Liver (tissue), 9 donors: ENCODE measurements around the gene TBC1D4. TPM values are rescaled to one million over a fixed set of nuclear protein-coding genes. Genes with fewer than 3 reads are reported as not detected.

Source experiments
- DNase-seq: peaks from one replicate; pipeline ENCODE4 v3.0.0-alpha.2; 2017; ENCODE audit warnings: low spot score
- H3K27ac ChIP-seq, 2 donors: one replicate each; pipeline ENCODE4 v1.7.0; 2013; ENCODE audit warnings: inconsistent platforms in 2 of 2, low read length in 2 of 2, control low read depth in 1 of 2, low read depth in 1 of 2, mild to moderate bottlenecking in 1 of 2
- H3K27me3 ChIP-seq, 4 donors: one replicate each; pipeline versions ENCODE4 v1.6.1 to v1.7.0; 2013; ENCODE audit warnings: low read length in 3 of 4, inconsistent platforms in 1 of 4, mild to moderate bottlenecking in 1 of 4, moderate library complexity in 1 of 4; ENCODE audit not compliant: control insufficient read depth in 4 of 4, insufficient read depth in 4 of 4
- H3K36me3 ChIP-seq, 4 donors: one replicate each; pipeline versions ENCODE4 v1.6.1 to v1.7.0; 2013; ENCODE audit warnings: low read length in 3 of 4, mild to moderate bottlenecking in 3 of 4, low read depth in 1 of 4, moderate library complexity in 1 of 4; ENCODE audit not compliant: control insufficient read depth in 4 of 4, insufficient read depth in 3 of 4
- H3K4me1 ChIP-seq, 4 donors: one replicate each; pipeline versions ENCODE4 v1.6.1 to v1.7.0; 2013; ENCODE audit warnings: low read length in 3 of 4, mild to moderate bottlenecking in 3 of 4, moderate library complexity in 1 of 4; ENCODE audit not compliant: control insufficient read depth in 4 of 4, insufficient read depth in 4 of 4
- H3K4me3 ChIP-seq, 3 donors: one replicate each; pipeline versions ENCODE4 v1.6.1 to v1.7.0; 2013; ENCODE audit warnings: low read length in 3 of 3, control low read depth in 1 of 3, low read depth in 1 of 3, mild to moderate bottlenecking in 1 of 3
- H3K9ac ChIP-seq, 2 donors: one replicate each; pipeline ENCODE4 v1.7.0; 2013; ENCODE audit warnings: low read length in 2 of 2, mild to moderate bottlenecking in 2 of 2, moderate library complexity in 2 of 2, control low read depth in 1 of 2, low read depth in 1 of 2
- H3K9me3 ChIP-seq, 4 donors: one replicate each; pipeline versions ENCODE4 v1.6.1 to v1.7.0; 2013; ENCODE audit warnings: low read length in 3 of 4; ENCODE audit not compliant: control insufficient read depth in 4 of 4
- ATF3 ChIP-seq: IDR thresholded peaks from 2 replicates; pipeline ENCODE4 v1.6.1; 2016; ENCODE audit warnings: antibody characterized with exemption
- CTCF ChIP-seq: fragments of 150-350 bp; IDR thresholded peaks from 2 replicates; pipeline ENCODE4 v1.5.1; 2017; ENCODE audit warnings: improper control_type of control experiment, low read depth, low read length; ENCODE audit not compliant: missing input control
- EGR1 ChIP-seq, 2 donors: IDR thresholded peaks; 2 replicates each; pipeline ENCODE4 v1.6.1; 2016 to 2018; ENCODE audit warnings: antibody characterized with exemption in 2 of 2, low read depth in 2 of 2
- FOXA1 ChIP-seq: IDR thresholded peaks from 2 replicates; pipeline ENCODE4 v1.6.1; 2016; ENCODE audit warnings: antibody characterized with exemption
- FOXA2 ChIP-seq: IDR thresholded peaks from 2 replicates; pipeline ENCODE4 v1.6.1; 2016; ENCODE audit warnings: antibody characterized with exemption
- GABPA ChIP-seq, 2 donors: IDR thresholded peaks in 1 of 2; conservative IDR thresholded peaks in 1 of 2; 2 replicates each; pipeline ENCODE4 v1.6.1; 2016; ENCODE audit warnings: antibody characterized with exemption in 2 of 2, mild to moderate bottlenecking in 1 of 2, moderate library complexity in 1 of 2
- HNF4A ChIP-seq, 2 donors: conservative IDR thresholded peaks; 2 replicates each; pipeline ENCODE4 v1.6.1; 2016; ENCODE audit warnings: antibody characterized with exemption in 2 of 2, mild to moderate bottlenecking in 2 of 2
- HNF4G ChIP-seq: IDR thresholded peaks from 2 replicates; pipeline ENCODE4 v1.6.1; 2016; ENCODE audit warnings: antibody characterized with exemption
- JUND ChIP-seq, 2 donors: IDR thresholded peaks; 2 replicates each; pipeline ENCODE4 v1.6.1; 2016; ENCODE audit warnings: antibody characterized with exemption in 2 of 2
- MAX ChIP-seq: IDR thresholded peaks from 2 replicates; pipeline ENCODE4 v1.6.1; 2016; ENCODE audit warnings: antibody characterized with exemption
- NR2F2 ChIP-seq: IDR thresholded peaks from 2 replicates; pipeline ENCODE4 v1.6.1; 2016; ENCODE audit warnings: antibody characterized with exemption
- RAD21 ChIP-seq, 2 donors: IDR thresholded peaks; 2 replicates each; pipeline ENCODE4 v1.6.1; 2016; ENCODE audit warnings: antibody characterized with exemption in 2 of 2, mild to moderate bottlenecking in 2 of 2
- REST ChIP-seq: IDR thresholded peaks from 2 replicates; pipeline ENCODE4 v1.6.1; 2016; ENCODE audit warnings: antibody characterized with exemption, mild to moderate bottlenecking
- RXRA ChIP-seq, 2 donors: IDR thresholded peaks; 2 replicates each; pipeline ENCODE4 v1.6.1; 2017 to 2018; ENCODE audit warnings: antibody characterized with exemption in 2 of 2, mild to moderate bottlenecking in 1 of 2
- SP1 ChIP-seq: IDR thresholded peaks from 2 replicates; pipeline ENCODE4 v1.6.1; 2018; ENCODE audit warnings: antibody characterized with exemption, mild to moderate bottlenecking
- TAF1 ChIP-seq: conservative IDR thresholded peaks from 2 replicates; pipeline ENCODE4 v1.6.1; 2016; ENCODE audit warnings: antibody characterized with exemption, mild to moderate bottlenecking
- YY1 ChIP-seq: IDR thresholded peaks from 2 replicates; pipeline ENCODE4 v1.6.1; 2016; ENCODE audit warnings: antibody characterized with exemption, mild to moderate bottlenecking
- ZBTB33 ChIP-seq: IDR thresholded peaks from 2 replicates; pipeline ENCODE4 v1.6.1; 2016; ENCODE audit warnings: antibody characterized with exemption
- WGBS: extraction: QIAGEN DNeasy Blood & Tissue Kit; methylation state at CpG from one replicate; pipeline ENCODE4 v1.1.7; 2013; 5-methylcytosine and 5-hydroxymethylcytosine counted together
- polyA plus RNA-seq, 2 donors: library from polyadenylated mRNA; stranded (reverse) in 1 of 2; unstranded in 1 of 2; fragments of 200-250 nt in 1 of 2; fragments of >200 nt in 1 of 2; fragmentation: Nextera tagmentation in 1 of 2; extraction: Ambion mirVana in 1 of 2; gene quantifications; one replicate each; pipeline versions ENCODE4 v1.2.1 to v1.2.3, GENCODE V29; 2013 to 2015
- total RNA-seq, 2 donors: library from RNA; depleted of rRNA; stranded (reverse); fragments of >200 nt; gene quantifications; one replicate each; pipeline ENCODE4 v1.2.3, GENCODE V29; 2014
- donor health status: healthy.
- donor health status: healthy.
- donor health status: healthy.
- donor health status: healthy.
- donor health status: healthy.

The TBC1D4 gene
- total and polyA plus RNA-seq, 4 donors = 2.3 to 11.1 (median 6.5) TPM

- DNase-seq = no peak
- Histone ChIP-seq H3K27ac (peak overlapping the region in 1 of 2 donors; percentile 28), H3K27me3 (no peaks in the 10 kb centered on the region), H3K9ac (no peak overlapping the region), H3K9me3 (no peaks in the 10 kb centered on the region), H3K36me3 (no peaks in the 10 kb centered on the region), H3K4me1 (peaks cover 2 to 21% (median 14%) of the 10 kb centered on the region in 4 donors), H3K4me3 (no peak overlapping the region)
- 48% methylated on average over 4 of the region's 4 CpGs for WGBS
- TF ChIP-seq NR2F2 = peak; percentile 49
- peak; percentile 63 to 66 for TF ChIP-seq HNF4A (conservative IDR thresholded peaks at IDR 0.05)
- TF ChIP-seq REST = no peak
- no peak for TF ChIP-seq ATF3
- no peak for TF ChIP-seq GABPA (IDR thresholded peaks at IDR 0.05 in 1 of 2, conservative IDR thresholded peaks at IDR 0.05 in 1 of 2)
- TF ChIP-seq SP1 = no peak
- no peak for TF ChIP-seq CTCF
- TF ChIP-seq FOXA2 = no peak
- no peak for TF ChIP-seq YY1
- TF ChIP-seq RAD21 (IDR thresholded peaks at IDR 0.05) = peak in 1 of 2 donors; percentile 6
- TF ChIP-seq TAF1 = no peak
- no peak for TF ChIP-seq JUND (IDR thresholded peaks at IDR 0.05)
- no peak for TF ChIP-seq FOXA1
- TF ChIP-seq HNF4G = no peak
- no peak for TF ChIP-seq MAX
- peak; percentile 59 to 65 for TF ChIP-seq RXRA (IDR thresholded peaks at IDR 0.05)
- no peak for TF ChIP-seq ZBTB33
- TF ChIP-seq EGR1 (IDR thresholded peaks at IDR 0.05; ENCODE audit: low read depth in 2 of 2) = no peak
Measured at GRCh38 chr13:75411924-75412537, 69.9 kb downstream of the TBC1D4 start.
